Spleen (tissue), 7 donors: ENCODE data around the gene ABI2.

ENCODE experiments used
- CTCF ChIP-seq, 11 experiments: fragments of 200-600 bp in 7 of 11; fragments of 450-650 bp in 4 of 11; sonication (generic) in 4 of 11; IDR thresholded peaks in 8 of 11; conservative IDR thresholded peaks in 3 of 11; 1 replicate in 7 of 11; 2 replicates in 4 of 11; pipeline versions ENCODE4 v1.4.0 to v1.8.0; 2016 to 2021; ENCODE audit warnings: antibody characterized with exemption in 11 of 11, inconsistent platforms in 4 of 11, mild to moderate bottlenecking in 1 of 11
- POLR2A ChIP-seq, 3 donors: fragments of 450-650 bp; IDR thresholded peaks; one replicate each; pipeline ENCODE4 v1.5.1; 2017; ENCODE audit warnings: antibody characterized with exemption in 3 of 3, mild to moderate bottlenecking in 1 of 3
- donor health status: DM: no; HTN: no; CAD: no; lungs with moderate emphysema.
- donor health status: DM: no; HTN: no; CAD: no.
- donor health status: DM: no; HTN: no; CAD: no.

GRCh38 chr2:203438528-203438927, 110.3 kb downstream of the ABI2 start:
- TF ChIP-seq CTCF (IDR thresholded peaks at IDR 0.05 in 8 of 11, conservative IDR thresholded peaks at IDR 0.05 in 3 of 11) (no peak), POLR2A (IDR thresholded peaks at IDR 0.05) (no peak)
